HG02840 (cell line): ENCODE measurements around the gene TMEM30B.
"Not testable (repeated sequence)": the region's sequence is repeated elsewhere in the genome, so short reads cannot be mapped to it uniquely, and the experiment has no call there.

Experiments
- ATAC-seq: cut with Tn5 transposase; IDR thresholded peaks from one replicate; pipeline ENCODE4 v1.9.1; 2021; ENCODE audit warnings: mild to moderate bottlenecking, moderate library complexity, moderate number of reproducible peaks; ENCODE audit not compliant: unreplicated experiment, low FRiP score

Gene TMEM30B

GRCh38 chr14:61281186-61281947, at the start of gene TMEM30B:
Gene TMEM30B (minus strand): TSS chr14:61281338. CDS start chr14:61281147, 191 bp downstream.
- ATAC-seq: no peak

GRCh38 chr14:61330511-61330910, 49.4 kb upstream of the TMEM30B start:
- ATAC-seq: no peak

DNA sequence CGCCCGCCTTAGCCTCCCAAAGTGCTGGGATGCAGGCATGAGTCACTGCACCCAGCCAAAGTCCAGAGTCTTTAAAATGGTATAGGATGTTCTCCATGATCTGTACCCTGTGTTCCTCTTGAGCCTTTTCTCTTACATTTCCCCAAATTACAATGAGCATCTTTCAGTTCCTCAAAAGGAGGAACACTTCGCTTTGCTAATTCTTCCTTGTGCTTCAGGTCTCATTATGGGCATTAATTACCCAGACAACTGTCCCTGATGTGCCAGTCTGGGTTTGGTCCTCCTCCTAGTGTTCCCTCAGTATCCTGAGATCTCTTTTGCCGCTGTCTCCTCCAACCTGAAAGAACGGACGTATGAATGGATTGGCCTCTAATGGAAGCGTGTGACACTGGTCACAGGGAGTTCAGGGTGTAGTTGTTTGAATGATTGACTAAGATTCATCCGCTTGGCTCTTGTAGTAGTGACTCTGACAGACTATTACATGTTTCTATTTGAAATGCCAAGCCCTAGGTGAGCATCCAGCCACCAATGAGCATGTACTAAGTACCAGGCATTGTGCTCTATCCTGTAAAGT, 48.4 kb upstream of the TMEM30B start:
- ATAC-seq: no peak

DNA sequence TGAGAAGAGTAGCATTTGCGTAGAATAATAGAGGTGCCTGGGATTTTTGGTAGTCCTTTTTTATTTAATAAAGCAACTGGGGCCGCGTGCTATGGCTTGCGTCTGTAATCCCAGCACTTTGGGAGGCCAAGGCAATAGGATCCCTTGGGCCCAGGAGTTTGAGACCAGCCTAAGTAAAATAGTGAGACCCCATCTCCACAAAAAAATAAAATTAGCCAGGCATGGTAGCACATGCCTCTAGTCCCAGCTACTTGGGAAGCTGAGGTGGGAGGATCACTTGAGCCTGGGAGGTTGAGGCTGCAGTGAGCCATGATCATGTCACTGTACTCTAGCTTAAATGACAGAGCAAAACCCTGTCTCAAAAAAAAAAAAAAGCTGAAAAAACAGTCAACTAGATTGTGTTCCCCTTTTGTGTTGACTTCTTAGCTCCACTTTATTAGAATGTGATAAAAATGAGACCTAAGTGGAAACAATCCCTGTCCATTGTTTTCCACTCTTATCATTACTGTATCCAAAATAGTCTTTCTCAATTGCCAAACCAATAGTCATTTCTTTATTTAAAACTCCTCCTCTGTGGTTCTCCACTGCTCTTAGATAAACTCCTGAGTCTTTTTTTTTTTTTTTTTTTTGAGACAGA, 47.6 kb upstream of the TMEM30B start:
- ATAC-seq: no peak

GRCh38 chr14:61326847-61327246, 45.7 kb upstream of the TMEM30B start:
- ATAC-seq: no peak

- ATAC-seq: no peak
These were observed 45.0 kb upstream of the TMEM30B start for GRCh38 chr14:61326146-61326545.

GRCh38 chr14:61325166-61325565, 44.0 kb upstream of the TMEM30B start:
- ATAC-seq: no peak

DNA sequence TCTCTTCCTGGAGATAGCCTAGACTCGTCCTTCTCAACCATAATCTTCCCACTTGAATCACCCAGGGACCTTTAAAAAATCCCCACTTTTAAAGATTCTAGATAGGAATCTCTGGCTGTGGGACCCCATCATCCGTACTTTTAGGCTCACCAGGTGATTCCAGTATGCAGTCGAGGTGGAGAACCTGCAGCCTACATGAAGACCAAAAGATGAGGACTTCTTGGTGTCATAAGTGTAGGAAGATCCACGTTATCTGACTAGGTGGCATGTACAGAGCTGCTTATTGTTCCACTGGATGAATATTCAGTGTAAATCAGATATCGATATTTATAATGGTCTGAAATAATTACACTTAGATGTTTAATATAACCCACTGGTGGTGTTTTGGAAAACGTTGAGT, 42.8 kb upstream of the TMEM30B start:
- no peak for ATAC-seq

- ATAC-seq: no peak
These were observed 41.7 kb upstream of the TMEM30B start for GRCh38 chr14:61322799-61323290.

DNA sequence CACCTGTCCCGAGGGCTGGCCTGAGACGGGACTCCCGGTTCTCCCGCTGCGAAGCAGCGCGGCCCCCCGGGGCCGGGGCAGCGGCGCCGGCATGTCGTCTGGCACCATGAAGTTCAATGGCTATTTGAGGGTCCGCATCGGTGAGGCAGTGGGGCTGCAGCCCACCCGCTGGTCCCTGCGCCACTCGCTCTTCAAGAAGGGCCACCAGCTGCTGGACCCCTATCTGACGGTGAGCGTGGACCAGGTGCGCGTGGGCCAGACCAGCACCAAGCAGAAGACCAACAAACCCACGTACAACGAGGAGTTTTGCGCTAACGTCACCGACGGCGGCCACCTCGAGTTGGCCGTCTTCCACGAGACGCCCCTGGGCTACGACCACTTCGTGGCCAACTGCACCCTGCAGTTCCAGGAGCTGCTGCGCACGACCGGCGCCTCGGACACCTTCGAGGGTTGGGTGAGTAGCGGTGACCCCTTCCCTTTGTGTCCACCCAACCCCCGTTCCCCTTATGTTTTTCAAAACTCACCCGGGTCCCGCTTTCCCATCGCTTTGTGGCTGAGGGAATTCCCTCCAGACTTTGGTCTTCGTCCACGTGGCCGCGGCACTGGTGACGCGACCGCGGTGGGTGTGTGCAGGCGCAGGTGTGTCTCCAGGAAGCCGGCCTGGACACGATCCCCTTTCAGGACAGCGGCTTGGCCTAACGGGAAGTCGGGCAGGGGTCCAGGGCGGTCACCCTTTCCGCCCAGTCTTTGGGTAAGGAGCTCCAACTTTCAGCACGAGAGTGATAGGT, 41.1 kb upstream of the TMEM30B start:
- ATAC-seq: no peak

- no peak for ATAC-seq
These were observed 40.4 kb upstream of the TMEM30B start, which contains the start of gene PRKCH for GRCh38 chr14:61321385-61322010. Gene PRKCH (plus strand): TSS chr14:61321579. CDS start chr14:61322102, 523 bp downstream.

- ATAC-seq: no peak
These were observed 39.8 kb upstream of the TMEM30B start for GRCh38 chr14:61320806-61321384.

GRCh38 chr14:61320170-61320569, 39.0 kb upstream of the TMEM30B start:
- not testable (repeated sequence) for ATAC-seq

GRCh38 chr14:61319706-61320105, 38.6 kb upstream of the TMEM30B start:
- ATAC-seq: no peak

GRCh38 chr14:61319086-61319485, 37.9 kb upstream of the TMEM30B start:
- no peak for ATAC-seq

- ATAC-seq: no peak
These were observed 34.2 kb upstream of the TMEM30B start for GRCh38 chr14:61315313-61315712.

- ATAC-seq: not testable (repeated sequence)
These were observed 27.6 kb upstream of the TMEM30B start for GRCh38 chr14:61308701-61309100.

DNA sequence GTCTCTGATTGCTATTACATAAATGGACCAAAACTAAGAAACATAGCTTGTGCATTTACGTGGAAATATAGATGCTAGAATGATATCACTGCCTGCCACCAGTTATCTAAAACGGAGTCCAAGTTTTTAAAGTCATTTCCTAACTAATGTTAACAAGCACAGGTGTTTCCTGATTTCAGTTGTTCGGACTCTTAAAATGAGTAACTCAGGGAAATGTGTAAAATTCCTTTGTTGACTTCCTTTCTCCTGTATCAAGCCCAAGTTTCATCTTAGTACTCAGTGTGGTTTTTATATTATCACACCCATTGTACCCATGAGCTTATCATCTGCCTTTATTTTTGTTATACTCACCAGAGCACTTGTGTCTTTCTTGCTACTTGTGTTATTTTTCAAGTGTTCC, 27.1 kb upstream of the TMEM30B start:
- no peak for ATAC-seq

GRCh38 chr14:61304688-61305087, 23.6 kb upstream of the TMEM30B start:
- ATAC-seq: no peak

GRCh38 chr14:61300754-61301153, 19.6 kb upstream of the TMEM30B start:
- no peak for ATAC-seq
